Activated CD4-positive, alpha-beta T cell treated with anti-CD3 and anti-CD28 coated beads for 36 hours (primary cell): ENCODE results near the gene RPP38. TPM values are rescaled to one million over a fixed set of nuclear protein-coding genes. Genes with fewer than 3 reads are reported as not detected.

Source experiments
- ATAC-seq: fragments of 200-7000 bp; cut with Tn5 transposase; one replicate; pipeline ENCODE4 v1.10.0; 2021; ENCODE audit warnings: mild to moderate bottlenecking, moderate library complexity
- CTCF ChIA-PET: fragments of 350-600 bp; sonication (Branson Sonifier 250); formaldehyde crosslinking; loops from one replicate; lab custom pipeline; 2021; ENCODE audit warnings: antibody characterized with exemption; lab: Charles Lee
- POLR2A ChIA-PET: fragments of 350-600 bp; sonication (Branson Sonifier 250); formaldehyde crosslinking; loops from one replicate; lab custom pipeline; 2021; ENCODE audit warnings: antibody characterized with exemption, inconsistent platforms; lab: Charles Lee
- DNase-seq: peaks from one replicate; pipeline ENCODE4 v3.0.0-alpha.2; 2020
- H3K27ac Mint-ChIP-seq: one replicate; pipeline ENCODE4 v1.8.0; 2021; ENCODE audit warnings: mixed read lengths
- H3K27me3 Mint-ChIP-seq: one replicate; pipeline ENCODE4 v1.8.0; 2021; ENCODE audit warnings: mixed read lengths
- H3K36me3 Mint-ChIP-seq: one replicate; pipeline ENCODE4 v1.8.0; 2021; ENCODE audit warnings: low read depth, mixed read lengths
- H3K4me1 Mint-ChIP-seq: one replicate; pipeline ENCODE4 v1.8.0; 2021; ENCODE audit warnings: mixed read lengths
- H3K4me3 Mint-ChIP-seq: one replicate; pipeline ENCODE4 v1.8.0; 2021; ENCODE audit warnings: mild to moderate bottlenecking, moderate library complexity, mixed read lengths
- H3K9me3 Mint-ChIP-seq: one replicate; pipeline ENCODE4 v1.8.0; 2021; ENCODE audit warnings: low read depth, mixed read lengths
- intact Hi-C, 2 experiments: fragments of 100-400 bp; cut with DNase I in 1 of 2; cut with micrococcal nuclease in 1 of 2; formaldehyde crosslinking; loops; one replicate each; pipeline versions ENCODE4 v1.14.2 to v1.15.1; 2022 to 2024; cut with DNase I, micrococcal nuclease
- total RNA-seq, 2 experiments: library from RNA; stranded (reverse); gene quantifications; one replicate each; pipeline ENCODE4 v1.2.3, GENCODE V29; 2021

RPP38 gene
- total RNA-seq, 2 experiments from 2014 or later, result 26.1 to 27.1 TPM

DNA sequence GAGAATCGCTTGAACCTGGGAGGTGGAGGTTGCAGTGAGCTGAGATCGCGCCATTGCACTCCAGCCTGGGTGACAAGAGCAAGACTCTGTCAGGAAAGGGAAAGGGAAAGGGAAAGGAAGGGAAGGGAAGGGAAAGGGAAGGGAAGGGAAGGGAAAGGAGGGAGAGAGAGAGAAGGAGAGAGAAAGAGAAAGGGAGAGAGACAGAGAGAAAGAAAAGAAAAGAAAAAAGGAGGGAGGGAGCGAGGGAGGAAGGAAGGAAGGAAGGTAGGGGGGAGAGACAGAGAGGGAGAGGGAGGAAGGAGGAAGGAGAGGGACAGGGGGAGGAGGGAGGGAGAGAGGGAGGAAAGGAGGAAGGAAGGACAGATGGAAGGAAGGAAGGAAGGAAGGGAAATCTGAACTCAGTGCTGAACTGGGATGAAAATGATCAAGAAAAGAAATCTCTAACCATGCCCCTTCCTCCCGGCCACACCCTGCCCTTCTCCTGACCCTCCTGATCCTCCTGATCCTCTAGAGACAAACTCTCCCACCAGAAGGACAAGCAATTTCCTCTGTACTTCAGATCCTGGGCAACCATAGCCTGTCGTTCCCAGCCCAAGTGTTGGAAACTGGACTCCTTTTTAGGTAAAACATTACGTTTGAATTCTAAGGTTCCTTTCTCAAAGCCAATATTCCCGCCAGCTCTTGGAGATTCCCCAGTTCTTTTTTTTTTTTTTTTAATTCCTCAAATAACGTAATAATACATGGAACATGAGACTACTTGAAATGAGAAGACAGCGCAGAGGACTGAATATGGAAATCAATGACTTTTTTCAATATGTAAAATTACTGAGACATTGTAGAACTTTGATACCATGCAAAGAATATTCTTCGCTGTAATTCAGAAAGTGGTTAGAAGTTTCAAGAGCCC, 39.2 kb downstream of the RPP38 start:
- ChIA-PET POLR2A (no interaction called here), CTCF (no interaction called here)
- ATAC-seq (no peak), DNase-seq (no peak)
- intact Hi-C loops, result no loop called here
- H3K4me1 Mint-ChIP-seq, result peaks cover 14% of the 10 kb centered on the region
- H3K9me3 Mint-ChIP-seq, result no peaks in the 10 kb centered on the region
- no peaks in the 10 kb centered on the region for H3K27me3 Mint-ChIP-seq
- peaks cover 34% of the 10 kb centered on the region for H3K36me3 Mint-ChIP-seq
- H3K27ac Mint-ChIP-seq, result no peak overlapping the region
- no peak overlapping the region for H3K4me3 Mint-ChIP-seq

DNA sequence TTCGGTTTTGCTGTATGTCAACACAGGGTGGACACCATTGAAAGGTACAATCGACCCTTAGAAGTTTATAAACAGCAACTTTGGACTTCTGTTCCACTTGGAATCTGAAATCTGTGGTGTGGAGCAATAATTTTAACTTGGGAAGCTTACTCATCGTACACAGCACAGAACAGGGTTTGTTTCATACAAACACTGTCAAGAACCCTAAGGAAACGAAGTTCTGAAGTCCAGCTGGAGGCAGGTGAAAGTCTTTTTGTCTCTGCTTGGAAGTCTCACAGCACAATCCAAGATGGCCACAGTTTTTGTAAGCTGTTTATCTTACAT, 39.8 kb downstream of the RPP38 start:
- POLR2A ChIA-PET, result no interaction called here
- H3K4me1 Mint-ChIP-seq, result peaks cover 20% of the 10 kb centered on the region
- intact Hi-C loops, result no loop called here
- peaks cover 32% of the 10 kb centered on the region for H3K36me3 Mint-ChIP-seq
- no peak overlapping the region for H3K4me3 Mint-ChIP-seq
- H3K9me3 Mint-ChIP-seq, result no peaks in the 10 kb centered on the region
- ATAC-seq, result no peak
- H3K27me3 Mint-ChIP-seq, result no peaks in the 10 kb centered on the region
- DNase-seq, result no peak
- H3K27ac Mint-ChIP-seq, result no peak overlapping the region
- CTCF ChIA-PET, result no interaction called here

DNA sequence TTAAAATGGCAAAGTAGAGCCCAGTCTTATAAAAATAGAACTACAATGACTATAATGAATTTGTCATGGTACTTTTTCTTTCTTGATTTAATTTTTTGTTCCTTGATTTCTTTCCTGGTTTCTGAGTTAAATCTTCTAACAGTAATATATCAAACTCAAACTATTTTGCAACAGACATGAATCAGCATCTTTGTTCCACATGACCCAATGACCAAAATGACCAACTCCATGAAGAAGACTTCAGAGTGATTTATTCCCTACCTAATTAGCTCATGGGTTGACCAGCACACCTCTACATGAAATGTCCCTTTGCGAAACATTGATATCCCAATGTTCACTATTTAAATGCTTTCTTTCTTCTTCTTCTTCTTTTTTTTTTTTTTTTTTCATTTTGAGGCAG, 40.5 kb downstream of the RPP38 start:
- ChIA-PET POLR2A (no interaction called here), CTCF (no interaction called here)
- no peak overlapping the region for H3K4me3 Mint-ChIP-seq

DNA sequence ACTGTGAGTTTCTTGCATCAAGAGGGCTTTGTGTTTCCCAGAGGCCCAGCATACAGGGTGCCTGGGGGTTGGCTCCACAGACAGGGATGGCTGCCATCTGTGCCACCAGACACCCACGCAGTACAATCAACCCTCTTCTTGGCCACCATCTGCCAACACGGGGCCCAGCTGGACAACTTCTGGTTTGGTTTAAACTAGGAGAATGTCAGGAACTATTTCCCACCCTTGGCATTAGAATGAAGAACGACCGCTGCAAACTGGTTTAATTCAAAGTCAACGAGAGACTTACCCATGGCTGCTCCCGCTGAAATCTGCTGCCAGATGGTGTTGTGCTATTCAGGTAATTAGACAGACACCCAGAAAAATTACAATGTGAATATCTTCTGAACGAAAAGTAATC, 43.5 kb downstream of the RPP38 start:
- peaks cover 44% of the 10 kb centered on the region for H3K4me1 Mint-ChIP-seq
- ATAC-seq (no peak), DNase-seq (no peak)
- intact Hi-C loops, result loop anchor here (1.0 to 5.0 kb wide), 3 partner anchors 17 to 748 kb away; no protein-coding TSS in a partner anchor
- no peaks in the 10 kb centered on the region for H3K27me3 Mint-ChIP-seq
- peak overlapping the region; percentile 83 for H3K27ac Mint-ChIP-seq
- POLR2A ChIA-PET, result interaction anchor here (0.7 to 1.5 kb wide), 4 partner anchors 17 to 98 kb away, joined by 3 to 8 read pairs (median 4); partner anchors contain the start of gene NMT2
- CTCF ChIA-PET, result interaction anchor here (0.9 to 2.2 kb wide), 8 partner anchors 10 to 70 kb away, joined by 3 to 8 read pairs (median 5); partner anchors contain the start of gene NMT2
- H3K36me3 Mint-ChIP-seq, result peaks cover 19% of the 10 kb centered on the region
- no peaks in the 10 kb centered on the region for H3K9me3 Mint-ChIP-seq
- H3K4me3 Mint-ChIP-seq, result no peak overlapping the region

More for the DNA sequence above, 40.5 kb downstream of the RPP38 start:
- no peak overlapping the region for H3K27ac Mint-ChIP-seq
- intact Hi-C loops, result no loop called here
- ATAC-seq (no peak), DNase-seq (no peak)
- H3K9me3 Mint-ChIP-seq, result no peaks in the 10 kb centered on the region
- H3K36me3 Mint-ChIP-seq, result peaks cover 32% of the 10 kb centered on the region
- H3K4me1 Mint-ChIP-seq, result peaks cover 26% of the 10 kb centered on the region
- H3K27me3 Mint-ChIP-seq, result no peaks in the 10 kb centered on the region

DNA sequence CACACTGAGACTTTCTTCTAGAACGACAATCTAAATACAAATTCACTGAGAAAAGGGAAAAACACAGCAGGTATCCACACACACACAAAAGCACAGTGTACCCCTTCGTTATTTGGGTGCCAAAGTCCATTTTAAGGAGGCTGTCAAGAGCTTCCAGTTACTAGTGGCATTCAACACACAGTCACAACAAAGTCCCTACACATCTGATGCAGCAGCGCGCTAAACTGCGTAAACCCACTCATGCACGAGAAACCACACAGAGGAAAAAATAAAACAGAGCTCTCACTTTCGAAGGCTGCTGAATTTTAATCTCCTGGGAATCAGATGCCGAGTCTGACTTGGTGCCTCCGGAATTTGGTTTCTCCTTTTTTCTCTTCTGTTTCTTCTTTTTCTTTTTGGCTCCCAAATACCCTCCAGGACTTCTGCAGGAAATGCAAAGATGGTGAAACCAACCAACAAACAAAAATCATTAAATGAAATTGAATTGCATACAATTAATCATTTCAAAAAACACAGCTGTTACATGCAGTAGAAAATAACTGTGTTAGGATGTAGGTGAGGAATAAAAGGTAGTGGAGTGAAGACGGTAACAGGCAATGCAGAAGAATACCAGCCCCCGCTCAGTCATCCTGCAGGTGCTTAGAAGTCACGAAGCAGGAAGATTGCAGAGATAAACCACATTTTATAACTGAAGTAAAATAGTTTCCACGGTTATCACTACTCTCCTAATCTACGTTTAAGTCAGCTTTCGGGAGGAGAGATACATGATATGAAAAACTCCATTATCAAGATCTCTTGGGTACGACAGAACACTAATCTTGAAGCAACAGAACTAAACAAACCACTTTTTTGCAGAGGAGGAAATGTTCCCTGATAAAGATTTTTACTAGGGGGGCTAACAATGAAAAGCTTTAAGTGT, 44.2 kb downstream of the RPP38 start:
- peaks cover 19% of the 10 kb centered on the region for H3K36me3 Mint-ChIP-seq
- CTCF ChIA-PET, result interaction anchor here (0.6 to 2.2 kb wide), 10 partner anchors 9 to 290 kb away, joined by 3 to 8 read pairs (median 5); partner anchors contain the start of gene NMT2
- POLR2A ChIA-PET, result interaction anchor here (0.6 to 1.5 kb wide), 7 partner anchors 15 to 97 kb away, joined by 3 to 8 read pairs (median 3); partner anchors contain the start of gene NMT2
- H3K9me3 Mint-ChIP-seq, result no peaks in the 10 kb centered on the region
- intact Hi-C loops, result loop anchor here (1.0 to 5.0 kb wide), 3 partner anchors 18 to 749 kb away; no protein-coding TSS in a partner anchor
- peaks cover 51% of the 10 kb centered on the region for H3K4me1 Mint-ChIP-seq
- DNase-seq, result peak; percentile 67
- no peaks in the 10 kb centered on the region for H3K27me3 Mint-ChIP-seq
- peak overlapping the region; percentile 83 for H3K27ac Mint-ChIP-seq
- peak overlapping the region; percentile 69 for H3K4me3 Mint-ChIP-seq
- peak; percentile 86 for ATAC-seq

DNA sequence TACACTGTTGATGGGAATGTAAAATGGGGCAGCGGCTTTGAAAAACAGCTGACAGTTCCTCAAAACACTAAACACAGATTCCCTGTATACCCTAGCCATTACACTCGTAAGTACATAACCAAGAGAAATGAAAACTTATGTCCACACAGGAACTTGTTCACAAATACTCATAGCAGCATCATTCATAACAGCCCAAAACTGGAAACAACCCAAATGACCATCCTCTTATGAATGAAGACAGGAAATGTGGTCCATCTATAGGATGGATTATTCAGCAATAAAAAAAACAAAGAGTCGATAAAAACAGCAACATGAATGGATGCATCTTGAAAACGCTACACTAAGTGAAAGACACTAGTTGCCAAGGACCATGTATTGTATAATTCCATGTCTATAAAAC, 47.6 kb downstream of the RPP38 start:
- Mint-ChIP-seq H3K27me3 (no peaks in the 10 kb centered on the region), H3K27ac (peak overlapping the region; percentile 27), H3K4me3 (no peak overlapping the region), H3K36me3 (peaks cover 8% of the 10 kb centered on the region), H3K9me3 (no peaks in the 10 kb centered on the region), H3K4me1 (peaks cover 59% of the 10 kb centered on the region)
- POLR2A ChIA-PET, result no interaction called here
- intact Hi-C loops, result loop anchor here in 1 of 2 experiments (5.0 kb wide), 1 partner anchor 752 kb away; no protein-coding TSS in a partner anchor
- ATAC-seq (no peak), DNase-seq (no peak)
- CTCF ChIA-PET, result interaction anchor here (0.7 to 1.3 kb wide), 2 partner anchors 10 to 86 kb away, joined by 3 read pairs; no protein-coding TSS in a partner anchor

DNA sequence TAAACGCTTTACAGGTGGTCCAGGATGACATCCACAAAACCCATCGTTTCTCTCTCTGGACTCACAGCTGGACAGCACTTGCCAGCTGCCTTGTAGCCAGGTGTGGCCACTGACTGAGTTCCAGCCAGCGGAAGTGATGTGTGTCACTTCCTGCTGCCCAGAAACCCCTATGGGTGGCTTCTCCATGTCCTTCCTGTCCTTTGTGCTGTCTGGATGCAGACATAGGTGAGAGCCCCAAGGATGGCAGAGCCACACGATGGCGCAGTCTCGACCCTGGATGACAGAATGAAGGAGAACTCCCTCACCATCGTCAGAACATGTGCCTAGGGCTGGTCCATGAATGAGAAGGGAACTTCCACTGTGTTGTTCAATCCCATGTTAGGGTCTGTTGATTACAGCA, 49.2 kb downstream of the RPP38 start:
- DNase-seq, result no peak
- H3K4me1 Mint-ChIP-seq, result peaks cover 52% of the 10 kb centered on the region
- no peak for ATAC-seq
- no peaks in the 10 kb centered on the region for H3K9me3 Mint-ChIP-seq
- peaks cover 4% of the 10 kb centered on the region for H3K36me3 Mint-ChIP-seq
- ChIA-PET CTCF (interaction anchor here (1.1 kb wide), 1 partner anchor 20 kb away, joined by 9 read pairs; no protein-coding TSS in a partner anchor), POLR2A (interaction anchor here (1.0 kb wide), 1 partner anchor 16 kb away, joined by 6 read pairs; no protein-coding TSS in a partner anchor)
- intact Hi-C loops, result loop anchor here in 1 of 2 experiments (2.0 kb wide), 1 partner anchor 20 kb away; no protein-coding TSS in a partner anchor
- no peak overlapping the region for H3K27ac Mint-ChIP-seq
- H3K27me3 Mint-ChIP-seq, result no peaks in the 10 kb centered on the region
- no peak overlapping the region for H3K4me3 Mint-ChIP-seq

DNA sequence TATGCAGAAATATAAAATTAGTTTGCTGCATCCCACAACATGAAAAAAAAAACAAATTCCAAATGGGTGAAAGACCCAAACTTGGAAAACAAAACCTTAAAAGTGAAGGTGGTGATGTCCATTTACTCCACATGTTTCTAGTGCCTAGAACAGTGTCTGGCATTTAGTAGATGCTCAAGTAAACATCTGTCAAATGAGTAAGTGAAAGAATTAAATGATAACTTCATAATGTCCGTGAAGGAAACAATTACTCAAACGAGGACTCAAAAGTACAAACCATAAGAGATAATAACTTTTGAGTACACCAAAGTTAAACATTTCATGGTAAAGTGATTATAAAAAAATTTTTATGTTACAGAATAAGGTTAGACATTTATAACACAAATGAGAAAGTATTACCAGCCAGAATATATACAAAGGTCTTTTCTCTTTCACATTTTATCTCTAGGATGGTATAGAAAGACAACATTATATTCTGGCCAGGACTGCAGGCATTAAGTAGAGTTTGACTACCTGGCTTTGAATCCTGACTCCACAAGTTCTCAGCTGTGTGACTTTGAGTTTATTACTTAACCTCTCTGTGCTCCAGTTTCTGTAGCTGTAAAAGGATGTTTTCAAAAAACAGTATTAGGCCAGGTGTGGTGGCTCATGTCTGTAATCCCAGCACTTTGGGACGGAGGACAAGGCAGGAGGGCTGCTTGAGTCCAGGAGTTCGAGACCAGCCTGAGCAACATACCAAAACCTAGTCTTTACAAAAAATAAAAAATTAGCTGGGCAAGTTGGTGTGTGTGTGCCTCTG, 50.6 kb downstream of the RPP38 start:
- Mint-ChIP-seq H3K9me3 (no peaks in the 10 kb centered on the region), H3K4me1 (peaks cover 46% of the 10 kb centered on the region), H3K36me3 (peaks cover 6% of the 10 kb centered on the region), H3K27ac (no peak overlapping the region), H3K4me3 (no peak overlapping the region), H3K27me3 (no peaks in the 10 kb centered on the region)
- POLR2A ChIA-PET, result interaction anchor here (1.0 kb wide), 1 partner anchor 15 kb away, joined by 6 read pairs; no protein-coding TSS in a partner anchor
- ATAC-seq, result peak; percentile 33
- CTCF ChIA-PET, result interaction anchor here (0.9 to 1.1 kb wide), 3 partner anchors 15 to 38 kb away, joined by 3 to 9 read pairs (median 3); no protein-coding TSS in a partner anchor
- DNase-seq, result no peak
- intact Hi-C loops, result loop anchor here (2.0 kb wide), 2 partner anchors 17 to 19 kb away; no protein-coding TSS in a partner anchor

DNA sequence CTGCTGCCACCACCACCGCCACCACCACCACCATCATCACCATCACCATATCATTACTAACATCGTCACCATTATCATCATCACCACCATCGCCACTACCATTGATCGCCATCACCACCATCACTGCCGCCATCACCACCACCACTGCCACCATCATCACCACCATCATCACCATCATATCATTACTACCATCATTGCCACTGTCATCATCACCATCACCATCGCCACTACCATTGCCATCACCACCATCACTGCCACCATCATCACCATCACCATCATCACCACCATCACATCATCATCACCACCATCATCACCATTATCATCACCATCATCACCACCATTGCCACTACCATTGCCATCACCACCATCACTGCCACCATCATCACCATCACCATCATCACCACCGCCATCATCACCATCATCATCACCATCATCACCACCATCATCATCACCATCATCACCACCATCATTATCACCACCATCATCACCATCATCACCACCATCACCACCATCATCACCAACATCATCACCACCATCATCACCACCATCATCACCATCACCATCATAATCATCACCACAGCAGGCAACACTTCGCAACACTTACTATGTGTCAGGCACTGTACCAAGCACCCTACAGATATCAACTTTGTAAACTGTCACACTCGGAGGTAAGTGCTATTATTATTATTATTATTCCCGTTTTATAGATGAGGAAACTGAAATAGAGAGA, 52.1 kb downstream of the RPP38 start:
- ChIA-PET CTCF (interaction anchor here (0.9 kb wide), 1 partner anchor 37 kb away, joined by 3 read pairs; no protein-coding TSS in a partner anchor), POLR2A (no interaction called here)
- Mint-ChIP-seq H3K9me3 (no peaks in the 10 kb centered on the region), H3K27me3 (no peaks in the 10 kb centered on the region), H3K4me1 (peaks cover 41% of the 10 kb centered on the region), H3K27ac (no peak overlapping the region), H3K36me3 (peaks cover 5% of the 10 kb centered on the region), H3K4me3 (no peak overlapping the region)
- intact Hi-C loops, result loop anchor here in 1 of 2 experiments (2.0 kb wide), 1 partner anchor 16 kb away; no protein-coding TSS in a partner anchor
- DNase-seq, result no peak
- no peak for ATAC-seq
